Middle frontal gyrus (tissue), 1 donor: ENCODE measurements around the gene ATP9B.
"Not testable (repeated sequence)": the region's sequence is repeated elsewhere in the genome, so short reads cannot be mapped to it uniquely, and the experiment has no call there.

ENCODE experiments used
- DNase-seq: peaks from one replicate; pipeline ENCODE4 v3.0.0-alpha.2; 2015; ENCODE audit warnings: low spot score; ENCODE audit errors: extremely low spot score

Gene ATP9B

GRCh38 chr18:79136742-79137141, 67.5 kb downstream of the ATP9B start:
- no peak for DNase-seq

- no peak for DNase-seq
Observed at GRCh38 chr18:79139206-79139605, 70.0 kb downstream of the ATP9B start.

GRCh38 chr18:79147014-79147413, 77.8 kb downstream of the ATP9B start:
- DNase-seq: no peak

GRCh38 chr18:79151191-79151590, 82.0 kb downstream of the ATP9B start:
- DNase-seq: no peak

GRCh38 chr18:79156327-79156726, 87.1 kb downstream of the ATP9B start:
- no peak for DNase-seq

- no peak for DNase-seq
Observed at GRCh38 chr18:79164706-79165105, 95.5 kb downstream of the ATP9B start.

GRCh38 chr18:79166702-79167101, 97.5 kb downstream of the ATP9B start:
- DNase-seq: no peak

GRCh38 chr18:79167526-79168190, 98.5 kb downstream of the ATP9B start:
- no peak for DNase-seq

- no peak for DNase-seq
Observed at GRCh38 chr18:79169958-79170555, 100.9 kb downstream of the ATP9B start.

GRCh38 chr18:79172331-79172730, 103.1 kb downstream of the ATP9B start:
- DNase-seq: not testable (repeated sequence)

- DNase-seq: no peak
Observed at GRCh38 chr18:79173742-79174141, 104.5 kb downstream of the ATP9B start.

- DNase-seq: no peak
Observed at GRCh38 chr18:79178113-79178531, 108.9 kb downstream of the ATP9B start.

GRCh38 chr18:79182047-79182713, 113.0 kb downstream of the ATP9B start:
- DNase-seq: no peak

GRCh38 chr18:79185648-79186047, 116.5 kb downstream of the ATP9B start:
- no peak for DNase-seq

GRCh38 chr18:79186649-79187048, 117.5 kb downstream of the ATP9B start:
- no peak for DNase-seq

GRCh38 chr18:79187532-79188277, 118.5 kb downstream of the ATP9B start:
- DNase-seq: no peak

- no peak for DNase-seq
Observed at GRCh38 chr18:79191418-79191817, 122.2 kb downstream of the ATP9B start.

GRCh38 chr18:79191956-79192355, 122.8 kb downstream of the ATP9B start:
- no peak for DNase-seq

GRCh38 chr18:79193826-79194225, 124.6 kb downstream of the ATP9B start:
- DNase-seq: no peak

- no peak for DNase-seq
Observed at GRCh38 chr18:79195716-79196683, 126.8 kb downstream of the ATP9B start.

- DNase-seq: no peak
Observed at GRCh38 chr18:79197531-79197930, 128.3 kb downstream of the ATP9B start.
